Loucy (cell line): ENCODE data around the gene CEP72.

ENCODE experiments used
- H2AFZ ChIP-seq: fragments of 200-600 bp; sonication (generic); 2 replicates; pipeline ENCODE4 v1.6.0; 2016; ENCODE audit warnings: antibody characterized with exemption, mild to moderate bottlenecking, low read length, moderate library complexity
- H3F3A ChIP-seq: fragments of 200-600 bp; 2 replicates; pipeline ENCODE4 v1.6.0; 2016; ENCODE audit warnings: antibody characterized with exemption, low read depth, mild to moderate bottlenecking
- H3K27me3 ChIP-seq: fragments of 200-600 bp; sonication (generic); 2 replicates; pipeline ENCODE4 v1.6.1; 2014; ENCODE audit warnings: low read length, mild to moderate bottlenecking; ENCODE audit not compliant: insufficient read depth, poor library complexity, severe bottlenecking
- H3K36me3 ChIP-seq: fragments of 200-600 bp; sonication (generic); 2 replicates; pipeline ENCODE4 v1.6.1; 2016; ENCODE audit warnings: low read length; ENCODE audit not compliant: insufficient read depth
- H3K4me1 ChIP-seq: fragments of 200-600 bp; sonication (generic); 2 replicates; pipeline ENCODE4 v1.5.1; 2014; ENCODE audit warnings: low read length, mild to moderate bottlenecking; ENCODE audit not compliant: insufficient read depth, poor library complexity, severe bottlenecking
- H3K4me2 ChIP-seq: fragments of 200-600 bp; sonication (generic); 2 replicates; pipeline ENCODE4 v1.6.0; 2014; ENCODE audit warnings: antibody characterized with exemption, low read length, low read depth, mild to moderate bottlenecking; ENCODE audit not compliant: poor library complexity, severe bottlenecking
- H3K4me3 ChIP-seq: fragments of 200-600 bp; sonication (generic); 2 replicates; pipeline ENCODE4 v1.5.1; 2014; ENCODE audit warnings: low read length, mild to moderate bottlenecking, mixed read lengths; ENCODE audit not compliant: poor library complexity, severe bottlenecking
- H3K79me2 ChIP-seq: fragments of 200-600 bp; sonication (generic); 2 replicates; pipeline ENCODE4 v1.6.1; 2014; ENCODE audit warnings: low read length; ENCODE audit not compliant: insufficient read depth
- H3K9ac ChIP-seq: fragments of 200-600 bp; sonication (generic); 2 replicates; pipeline ENCODE4 v1.6.0; 2014; ENCODE audit warnings: mild to moderate bottlenecking, low read depth, low read length, moderate library complexity; ENCODE audit not compliant: poor library complexity, severe bottlenecking
- H3K9me2 ChIP-seq: fragments of 200-600 bp; sonication (generic); replicated peaks from 2 replicates; pipeline ENCODE4 v1.6.1; 2016; ENCODE audit warnings: low read depth, low read length, mixed read lengths
- H3K9me3 ChIP-seq: fragments of 200-600 bp; sonication (generic); 2 replicates; pipeline ENCODE4 v1.6.1; 2014; ENCODE audit warnings: mild to moderate bottlenecking, antibody characterized with exemption, low read length, low read depth; ENCODE audit not compliant: insufficient read depth
- H4K20me1 ChIP-seq: fragments of 200-600 bp; sonication (generic); 2 replicates; pipeline ENCODE4 v1.6.0; 2014; ENCODE audit warnings: antibody characterized with exemption, low read length, mild to moderate bottlenecking; ENCODE audit not compliant: insufficient read depth, poor library complexity, severe bottlenecking
- EZH2phosphoT487 ChIP-seq: fragments of 200-600 bp; IDR thresholded peaks from 2 replicates; pipeline ENCODE4 v1.6.1; 2018; ENCODE audit warnings: antibody characterized with exemption, mild to moderate bottlenecking, moderate library complexity, borderline replicate concordance
- TF ChIP-seq, protein P1 (sequence below): fragments of 200-600 bp; sonication (generic); conservative IDR thresholded peaks from 2 replicates; pipeline ENCODE4 v1.5.1; 2014; ENCODE audit warnings: mild to moderate bottlenecking, antibody characterized with exemption, low read length

Gene CEP72

DNA sequence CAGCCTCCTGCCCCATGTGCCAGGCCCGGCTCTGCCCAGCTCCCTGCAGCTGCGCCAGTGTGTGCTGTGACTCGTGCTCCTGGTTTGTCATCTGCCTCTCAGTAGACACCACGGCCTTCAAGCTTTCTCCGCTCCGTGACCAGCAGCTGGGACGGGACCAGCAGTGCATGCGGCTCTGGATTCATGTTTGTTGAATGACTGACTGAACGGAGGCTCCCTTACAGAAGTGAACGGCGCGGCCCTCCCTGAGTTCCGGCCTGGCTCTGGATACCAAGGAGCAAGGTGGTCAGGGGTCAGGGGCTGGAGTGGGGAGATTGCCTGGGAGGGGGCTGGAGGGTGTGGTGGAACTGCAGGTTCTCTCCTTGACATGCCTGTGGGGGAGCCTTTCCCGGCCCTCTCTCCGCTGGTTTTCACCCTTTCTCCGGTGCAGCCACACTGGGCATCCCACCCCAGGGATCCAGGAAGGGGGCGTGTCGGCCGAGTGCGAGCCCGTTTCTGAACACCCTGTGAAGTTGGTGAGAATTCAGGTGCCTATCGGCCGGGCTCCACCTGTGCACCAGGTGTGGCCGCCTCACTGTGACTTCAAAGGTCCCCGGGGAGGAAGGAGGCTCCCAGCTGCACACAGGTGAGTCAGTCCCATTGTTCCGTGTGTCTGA is 11.1 kb upstream of the CEP72 start:
- H3K27me3 ChIP-seq: no peaks in the 10 kb centered on the region
- no peaks in the 10 kb centered on the region for H3K9me2 ChIP-seq
- no peaks in the 10 kb centered on the region for H3F3A ChIP-seq
- H3K79me2 ChIP-seq: no peaks in the 10 kb centered on the region
- H3K9me3 ChIP-seq: no peaks in the 10 kb centered on the region
- H3K4me2 ChIP-seq: no peak overlapping the region
- TF ChIP-seq EZH2phosphoT487: no peak
- TF ChIP-seq, protein P1, sequence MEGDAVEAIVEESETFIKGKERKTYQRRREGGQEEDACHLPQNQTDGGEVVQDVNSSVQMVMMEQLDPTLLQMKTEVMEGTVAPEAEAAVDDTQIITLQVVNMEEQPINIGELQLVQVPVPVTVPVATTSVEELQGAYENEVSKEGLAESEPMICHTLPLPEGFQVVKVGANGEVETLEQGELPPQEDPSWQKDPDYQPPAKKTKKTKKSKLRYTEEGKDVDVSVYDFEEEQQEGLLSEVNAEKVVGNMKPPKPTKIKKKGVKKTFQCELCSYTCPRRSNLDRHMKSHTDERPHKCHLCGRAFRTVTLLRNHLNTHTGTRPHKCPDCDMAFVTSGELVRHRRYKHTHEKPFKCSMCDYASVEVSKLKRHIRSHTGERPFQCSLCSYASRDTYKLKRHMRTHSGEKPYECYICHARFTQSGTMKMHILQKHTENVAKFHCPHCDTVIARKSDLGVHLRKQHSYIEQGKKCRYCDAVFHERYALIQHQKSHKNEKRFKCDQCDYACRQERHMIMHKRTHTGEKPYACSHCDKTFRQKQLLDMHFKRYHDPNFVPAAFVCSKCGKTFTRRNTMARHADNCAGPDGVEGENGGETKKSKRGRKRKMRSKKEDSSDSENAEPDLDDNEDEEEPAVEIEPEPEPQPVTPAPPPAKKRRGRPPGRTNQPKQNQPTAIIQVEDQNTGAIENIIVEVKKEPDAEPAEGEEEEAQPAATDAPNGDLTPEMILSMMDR: no peak
- H3K9ac ChIP-seq: no peak overlapping the region
- H4K20me1 ChIP-seq: no peaks in the 10 kb centered on the region
- no peak overlapping the region for H3K4me3 ChIP-seq
- H2AFZ ChIP-seq: no peak overlapping the region
- H3K36me3 ChIP-seq: no peaks in the 10 kb centered on the region
- peaks cover 9% of the 10 kb centered on the region for H3K4me1 ChIP-seq

DNA sequence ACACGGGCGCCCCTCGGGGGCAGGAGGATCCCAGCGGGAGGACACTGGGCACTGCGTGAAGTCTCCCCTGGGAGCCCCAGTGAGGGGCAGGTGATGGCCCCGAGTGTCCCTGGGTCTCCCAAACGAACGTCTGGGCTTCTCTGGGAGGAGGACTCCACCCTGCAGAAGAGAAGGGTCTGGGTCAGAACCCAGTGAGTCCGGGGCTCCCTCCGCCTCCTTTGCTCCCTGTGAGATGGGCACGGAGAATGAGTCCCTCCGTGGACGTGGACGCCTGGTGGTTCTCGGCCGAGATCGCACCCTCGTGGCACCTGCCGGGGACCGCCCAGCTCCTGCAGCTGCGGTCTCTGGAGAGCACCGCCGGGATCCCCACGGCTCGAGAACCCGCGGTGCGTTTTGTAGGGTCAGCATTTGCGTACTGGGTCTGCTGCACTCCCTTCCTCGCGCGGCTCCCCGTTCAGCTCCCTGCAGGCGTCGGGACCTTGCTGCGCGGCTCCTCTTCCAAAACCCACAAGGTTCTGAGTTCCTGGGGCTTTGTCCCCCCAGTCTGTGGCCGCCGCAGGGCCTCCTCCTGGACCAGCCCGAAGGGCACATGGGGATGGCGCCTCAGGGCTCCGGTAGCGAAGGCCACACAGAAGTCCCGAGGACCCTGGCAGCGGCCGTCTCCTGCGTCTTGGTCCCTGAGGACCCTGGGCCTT is 10.2 kb upstream of the CEP72 start:
- H3K36me3 ChIP-seq: no peaks in the 10 kb centered on the region
- no peaks in the 10 kb centered on the region for H3F3A ChIP-seq
- no peaks in the 10 kb centered on the region for H3K27me3 ChIP-seq
- no peaks in the 10 kb centered on the region for H4K20me1 ChIP-seq
- peaks cover 9% of the 10 kb centered on the region for H3K4me1 ChIP-seq
- H3K9ac ChIP-seq: no peak overlapping the region
- H3K79me2 ChIP-seq: no peaks in the 10 kb centered on the region
- TF ChIP-seq, protein P1: no peak
- no peak for TF ChIP-seq EZH2phosphoT487
- H3K9me3 ChIP-seq: no peaks in the 10 kb centered on the region
- no peak overlapping the region for H2AFZ ChIP-seq
- no peak overlapping the region for H3K4me3 ChIP-seq
- H3K4me2 ChIP-seq: no peak overlapping the region
- no peaks in the 10 kb centered on the region for H3K9me2 ChIP-seq

DNA sequence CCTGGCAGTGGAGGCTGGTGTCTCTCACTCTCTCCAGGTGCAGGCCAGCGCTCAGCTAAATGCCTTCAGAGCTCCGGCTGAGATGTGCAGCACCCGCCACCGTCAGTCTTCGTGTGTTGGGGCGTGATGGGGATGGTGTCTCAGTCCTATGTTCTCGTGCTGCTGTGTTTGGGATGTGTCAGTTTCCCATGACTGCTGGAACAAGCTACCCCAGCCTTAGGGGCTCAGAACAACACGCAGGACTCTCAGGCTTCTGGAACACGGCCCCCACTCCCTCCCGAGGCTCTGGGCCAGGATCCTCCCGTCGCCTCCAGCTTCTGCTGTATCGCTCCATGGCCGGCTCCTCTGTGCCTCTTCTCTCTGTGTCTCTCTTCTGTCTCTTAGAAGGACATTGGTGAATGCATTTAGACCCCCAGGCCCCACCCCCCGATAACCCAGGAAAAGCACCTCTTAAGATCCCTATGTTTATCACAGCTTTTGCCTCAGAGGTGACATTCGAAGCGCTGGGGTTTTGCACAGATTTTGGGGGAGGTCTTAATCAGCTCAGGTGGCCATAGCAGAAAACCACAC is 9.6 kb upstream of the CEP72 start:
- no peak overlapping the region for H3K4me3 ChIP-seq
- H3K9me2 ChIP-seq: no peaks in the 10 kb centered on the region
- no peak overlapping the region for H3K9ac ChIP-seq
- no peaks in the 10 kb centered on the region for H4K20me1 ChIP-seq
- H3K9me3 ChIP-seq: no peaks in the 10 kb centered on the region
- no peaks in the 10 kb centered on the region for H3F3A ChIP-seq
- no peaks in the 10 kb centered on the region for H3K79me2 ChIP-seq
- H3K4me1 ChIP-seq: peaks cover 9% of the 10 kb centered on the region
- no peaks in the 10 kb centered on the region for H3K27me3 ChIP-seq
- no peaks in the 10 kb centered on the region for H3K36me3 ChIP-seq
- H2AFZ ChIP-seq: no peak overlapping the region
- H3K4me2 ChIP-seq: no peak overlapping the region
- TF ChIP-seq EZH2phosphoT487: no peak
- TF ChIP-seq, protein P1: no peak
